ENCODE measurements around the gene NFATC2IP. TPM values are rescaled to one million over a fixed set of nuclear protein-coding genes. Genes with fewer than 3 reads are reported as not detected.

Gene NFATC2IP
- polyA plus RNA-seq, 2 of the 4 experiments (the other 2 are of a cell fraction), result 29.7 to 32.2 TPM

DNA sequence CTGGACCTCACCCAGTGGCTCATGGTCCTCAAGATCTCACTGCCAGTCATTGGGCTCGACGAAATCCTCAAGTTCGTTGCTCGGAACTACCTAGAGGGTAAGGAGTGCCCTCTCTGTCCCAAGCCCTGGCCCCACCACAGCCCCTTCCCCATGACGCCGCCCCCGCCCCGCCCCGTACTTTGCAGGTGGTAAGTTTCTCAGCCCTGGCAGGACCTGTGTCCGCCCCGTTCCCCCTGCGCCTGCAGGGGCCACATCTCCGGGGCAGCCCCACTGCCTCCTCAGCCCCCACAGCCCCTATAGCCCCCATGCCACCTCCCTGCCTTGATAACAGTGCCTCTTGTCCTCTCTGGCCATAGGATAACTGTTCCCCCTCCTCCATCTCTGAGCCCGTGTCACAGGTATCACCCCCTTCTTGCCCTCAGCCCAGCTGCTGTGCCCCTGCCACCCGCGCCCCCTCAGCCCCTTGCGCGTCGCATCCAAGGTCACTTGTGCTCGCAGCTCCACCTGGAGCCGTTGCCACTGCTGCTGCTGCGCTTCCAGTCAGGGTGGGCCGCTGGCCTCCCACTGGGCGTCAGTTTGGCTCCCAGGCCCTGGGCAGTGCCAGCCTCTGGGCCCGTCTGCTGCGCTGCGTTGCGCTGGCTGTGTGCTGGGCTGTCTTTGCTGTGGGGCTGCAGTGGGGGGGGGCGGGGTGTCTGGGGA lies 47.2 kb upstream of the NFATC2IP start:
- 95% methylated on average over 10 of the region's 29 CpGs for WGBS (ENCODE audit: missing lambda C conversion rate)
- CTCF ChIA-PET, result interaction anchor here (1.1 to 1.7 kb wide), 2 partner anchors 28 to 42 kb away, joined by 3 to 4 read pairs; no protein-coding TSS in a partner anchor

DNA sequence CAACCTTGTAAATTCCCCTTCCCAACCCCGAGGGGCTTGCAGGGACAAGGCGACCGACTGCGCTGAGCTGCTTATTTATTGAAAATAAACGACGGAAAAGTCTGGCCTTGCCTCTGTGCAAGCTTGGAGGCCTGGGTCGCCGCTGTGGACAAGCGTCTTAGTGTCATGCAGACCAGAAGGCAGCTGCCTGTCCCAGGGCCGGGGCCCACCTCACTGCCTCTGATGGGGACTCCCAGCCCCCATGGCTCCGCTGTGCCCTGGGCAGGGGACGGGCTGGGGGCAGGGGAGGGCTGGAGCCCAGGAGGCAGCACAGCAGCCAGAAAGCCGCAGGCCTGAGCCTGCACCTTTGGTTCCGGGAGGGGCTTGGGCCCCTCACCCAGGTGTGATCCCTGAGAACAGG lies 46.4 kb upstream of the NFATC2IP start:
- FAIRE-seq (no peak), ATAC-seq (no peak), DNase-seq (ENCODE audit: low read depth in 1 of 2, low spot score in 1 of 2) (no peak)
- no peak for TF ChIP-seq CBX8 (IDR thresholded peaks at IDR 0.05)
- TF ChIP-seq JUNB (IDR thresholded peaks at IDR 0.05), result no peak
- no peak for TF ChIP-seq NPAS2 (CRISPR knock-in tag; IDR thresholded peaks at IDR 0.05; ENCODE audit: borderline replicate concordance)
- TF ChIP-seq MAZ (IDR thresholded peaks at IDR 0.05; ENCODE audit: borderline replicate concordance, low read depth, low read length), result no peak
- TF ChIP-seq E2F6 (IDR thresholded peaks at IDR 0.05; ENCODE audit: borderline replicate concordance, low read depth), result no peak
- no peak for TF ChIP-seq GATA3 (IDR thresholded peaks at IDR 0.05; ENCODE audit: borderline replicate concordance)
- no peak for TF ChIP-seq CHD4 (IDR thresholded peaks at IDR 0.05; ENCODE audit: borderline replicate concordance)
- TF ChIP-seq FOSL2 (IDR thresholded peaks at IDR 0.05), result no peak
- TF ChIP-seq FOSL2 (CRISPR knock-in tag; IDR thresholded peaks at IDR 0.05), result no peak
- TF ChIP-seq, protein P1, sequence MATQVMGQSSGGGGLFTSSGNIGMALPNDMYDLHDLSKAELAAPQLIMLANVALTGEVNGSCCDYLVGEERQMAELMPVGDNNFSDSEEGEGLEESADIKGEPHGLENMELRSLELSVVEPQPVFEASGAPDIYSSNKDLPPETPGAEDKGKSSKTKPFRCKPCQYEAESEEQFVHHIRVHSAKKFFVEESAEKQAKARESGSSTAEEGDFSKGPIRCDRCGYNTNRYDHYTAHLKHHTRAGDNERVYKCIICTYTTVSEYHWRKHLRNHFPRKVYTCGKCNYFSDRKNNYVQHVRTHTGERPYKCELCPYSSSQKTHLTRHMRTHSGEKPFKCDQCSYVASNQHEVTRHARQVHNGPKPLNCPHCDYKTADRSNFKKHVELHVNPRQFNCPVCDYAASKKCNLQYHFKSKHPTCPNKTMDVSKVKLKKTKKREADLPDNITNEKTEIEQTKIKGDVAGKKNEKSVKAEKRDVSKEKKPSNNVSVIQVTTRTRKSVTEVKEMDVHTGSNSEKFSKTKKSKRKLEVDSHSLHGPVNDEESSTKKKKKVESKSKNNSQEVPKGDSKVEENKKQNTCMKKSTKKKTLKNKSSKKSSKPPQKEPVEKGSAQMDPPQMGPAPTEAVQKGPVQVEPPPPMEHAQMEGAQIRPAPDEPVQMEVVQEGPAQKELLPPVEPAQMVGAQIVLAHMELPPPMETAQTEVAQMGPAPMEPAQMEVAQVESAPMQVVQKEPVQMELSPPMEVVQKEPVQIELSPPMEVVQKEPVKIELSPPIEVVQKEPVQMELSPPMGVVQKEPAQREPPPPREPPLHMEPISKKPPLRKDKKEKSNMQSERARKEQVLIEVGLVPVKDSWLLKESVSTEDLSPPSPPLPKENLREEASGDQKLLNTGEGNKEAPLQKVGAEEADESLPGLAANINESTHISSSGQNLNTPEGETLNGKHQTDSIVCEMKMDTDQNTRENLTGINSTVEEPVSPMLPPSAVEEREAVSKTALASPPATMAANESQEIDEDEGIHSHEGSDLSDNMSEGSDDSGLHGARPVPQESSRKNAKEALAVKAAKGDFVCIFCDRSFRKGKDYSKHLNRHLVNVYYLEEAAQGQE (IDR thresholded peaks at IDR 0.05), result no peak
- TF ChIP-seq CEBPB (IDR thresholded peaks at IDR 0.05), result no peak
- TF ChIP-seq, protein P2, sequence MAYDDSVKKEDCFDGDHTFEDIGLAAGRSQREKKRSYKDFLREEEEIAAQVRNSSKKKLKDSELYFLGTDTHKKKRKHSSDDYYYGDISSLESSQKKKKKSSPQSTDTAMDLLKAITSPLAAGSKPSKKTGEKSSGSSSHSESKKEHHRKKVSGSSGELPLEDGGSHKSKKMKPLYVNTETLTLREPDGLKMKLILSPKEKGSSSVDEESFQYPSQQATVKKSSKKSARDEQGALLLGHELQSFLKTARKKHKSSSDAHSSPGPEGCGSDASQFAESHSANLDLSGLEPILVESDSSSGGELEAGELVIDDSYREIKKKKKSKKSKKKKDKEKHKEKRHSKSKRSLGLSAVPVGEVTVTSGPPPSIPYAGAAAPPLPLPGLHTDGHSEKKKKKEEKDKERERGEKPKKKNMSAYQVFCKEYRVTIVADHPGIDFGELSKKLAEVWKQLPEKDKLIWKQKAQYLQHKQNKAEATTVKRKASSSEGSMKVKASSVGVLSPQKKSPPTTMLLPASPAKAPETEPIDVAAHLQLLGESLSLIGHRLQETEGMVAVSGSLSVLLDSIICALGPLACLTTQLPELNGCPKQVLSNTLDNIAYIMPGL (CRISPR knock-in tag; IDR thresholded peaks at IDR 0.05; ENCODE audit: borderline replicate concordance), result no peak
- no peaks in the 10 kb centered on the region for H3K4me1 ChIP-seq
- H3K9me3 ChIP-seq, result no peaks in the 10 kb centered on the region
- ChIA-PET POLR2A (no interaction called here), CTCF (interaction anchor here (1.3 to 1.7 kb wide), 2 partner anchors 29 to 41 kb away, joined by 4 read pairs; no protein-coding TSS in a partner anchor)
- H3K4me2 ChIP-seq, result no peak overlapping the region
- 84% methylated on average over 9 of the region's 14 CpGs for WGBS (ENCODE audit: missing lambda C conversion rate)
- no peak overlapping the region for H3K27ac ChIP-seq
- no peak overlapping the region for H3K4me3 ChIP-seq

More for the DNA sequence above, 47.2 kb upstream of the NFATC2IP start:
- no peak for DNase-seq (ENCODE audit: low read depth in 1 of 2, low spot score in 1 of 2)
- H3K4me2 ChIP-seq, result no peak overlapping the region
- FAIRE-seq, result no peak
- H3K4me3 ChIP-seq, result no peak overlapping the region
- no peak overlapping the region for H3K27ac ChIP-seq
- no peak for TF ChIP-seq EP300 (IDR thresholded peaks at IDR 0.05)
- no peak for TF ChIP-seq RFX5 (IDR thresholded peaks at IDR 0.05)
- no peak for TF ChIP-seq GATA3 (IDR thresholded peaks at IDR 0.05; ENCODE audit: borderline replicate concordance)
- TF ChIP-seq CHD4 (IDR thresholded peaks at IDR 0.05; ENCODE audit: borderline replicate concordance), result no peak
- TF ChIP-seq POLR2A (IDR thresholded peaks at IDR 0.05; ENCODE audit: low read length), result no peak
- TF ChIP-seq, protein P3, sequence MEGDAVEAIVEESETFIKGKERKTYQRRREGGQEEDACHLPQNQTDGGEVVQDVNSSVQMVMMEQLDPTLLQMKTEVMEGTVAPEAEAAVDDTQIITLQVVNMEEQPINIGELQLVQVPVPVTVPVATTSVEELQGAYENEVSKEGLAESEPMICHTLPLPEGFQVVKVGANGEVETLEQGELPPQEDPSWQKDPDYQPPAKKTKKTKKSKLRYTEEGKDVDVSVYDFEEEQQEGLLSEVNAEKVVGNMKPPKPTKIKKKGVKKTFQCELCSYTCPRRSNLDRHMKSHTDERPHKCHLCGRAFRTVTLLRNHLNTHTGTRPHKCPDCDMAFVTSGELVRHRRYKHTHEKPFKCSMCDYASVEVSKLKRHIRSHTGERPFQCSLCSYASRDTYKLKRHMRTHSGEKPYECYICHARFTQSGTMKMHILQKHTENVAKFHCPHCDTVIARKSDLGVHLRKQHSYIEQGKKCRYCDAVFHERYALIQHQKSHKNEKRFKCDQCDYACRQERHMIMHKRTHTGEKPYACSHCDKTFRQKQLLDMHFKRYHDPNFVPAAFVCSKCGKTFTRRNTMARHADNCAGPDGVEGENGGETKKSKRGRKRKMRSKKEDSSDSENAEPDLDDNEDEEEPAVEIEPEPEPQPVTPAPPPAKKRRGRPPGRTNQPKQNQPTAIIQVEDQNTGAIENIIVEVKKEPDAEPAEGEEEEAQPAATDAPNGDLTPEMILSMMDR (IDR thresholded peaks at IDR 0.05), result no peak
- no peak for TF ChIP-seq RARB (CRISPR knock-in tag; IDR thresholded peaks at IDR 0.05)
- no peak for TF ChIP-seq POLR2AphosphoS2 (conservative IDR thresholded peaks at IDR 0.05; ENCODE audit: low read length)
- no peak for TF ChIP-seq JUN (IDR thresholded peaks at IDR 0.05)
- no peak for TF ChIP-seq ZC3H11A (IDR thresholded peaks at IDR 0.05)
- no peak for TF ChIP-seq MAFK (IDR thresholded peaks at IDR 0.05; ENCODE audit: partially characterized antibody)
- no peak for TF ChIP-seq SMC3 (IDR thresholded peaks at IDR 0.05)
- no peak for TF ChIP-seq FOSB (CRISPR knock-in tag; IDR thresholded peaks at IDR 0.05)
- TF ChIP-seq ELK1 (IDR thresholded peaks at IDR 0.05; ENCODE audit: low read depth, low read length), result no peak
- no peak for TF ChIP-seq TFCP2L1 (CRISPR knock-in tag; IDR thresholded peaks at IDR 0.05)
- no peak for TF ChIP-seq ESRRA (IDR thresholded peaks at IDR 0.05; ENCODE audit: borderline replicate concordance, low read length)
- TF ChIP-seq RCOR1 (IDR thresholded peaks at IDR 0.05; ENCODE audit: low read depth, low read length), result no peak
- no peaks in the 10 kb centered on the region for H3K4me1 ChIP-seq
- POLR2A ChIA-PET, result no interaction called here
- ATAC-seq, result no peak
- no peaks in the 10 kb centered on the region for H3K9me3 ChIP-seq

Data from A549 (cell line).